NCI-H1048 (cell line): ENCODE measurements around the gene RASGRF2.

Experiments
- DNase-seq: peaks from one replicate; lab custom pipeline; 2025; lab: John Stamatoyannopoulos, UW

RASGRF2 gene, protein sequence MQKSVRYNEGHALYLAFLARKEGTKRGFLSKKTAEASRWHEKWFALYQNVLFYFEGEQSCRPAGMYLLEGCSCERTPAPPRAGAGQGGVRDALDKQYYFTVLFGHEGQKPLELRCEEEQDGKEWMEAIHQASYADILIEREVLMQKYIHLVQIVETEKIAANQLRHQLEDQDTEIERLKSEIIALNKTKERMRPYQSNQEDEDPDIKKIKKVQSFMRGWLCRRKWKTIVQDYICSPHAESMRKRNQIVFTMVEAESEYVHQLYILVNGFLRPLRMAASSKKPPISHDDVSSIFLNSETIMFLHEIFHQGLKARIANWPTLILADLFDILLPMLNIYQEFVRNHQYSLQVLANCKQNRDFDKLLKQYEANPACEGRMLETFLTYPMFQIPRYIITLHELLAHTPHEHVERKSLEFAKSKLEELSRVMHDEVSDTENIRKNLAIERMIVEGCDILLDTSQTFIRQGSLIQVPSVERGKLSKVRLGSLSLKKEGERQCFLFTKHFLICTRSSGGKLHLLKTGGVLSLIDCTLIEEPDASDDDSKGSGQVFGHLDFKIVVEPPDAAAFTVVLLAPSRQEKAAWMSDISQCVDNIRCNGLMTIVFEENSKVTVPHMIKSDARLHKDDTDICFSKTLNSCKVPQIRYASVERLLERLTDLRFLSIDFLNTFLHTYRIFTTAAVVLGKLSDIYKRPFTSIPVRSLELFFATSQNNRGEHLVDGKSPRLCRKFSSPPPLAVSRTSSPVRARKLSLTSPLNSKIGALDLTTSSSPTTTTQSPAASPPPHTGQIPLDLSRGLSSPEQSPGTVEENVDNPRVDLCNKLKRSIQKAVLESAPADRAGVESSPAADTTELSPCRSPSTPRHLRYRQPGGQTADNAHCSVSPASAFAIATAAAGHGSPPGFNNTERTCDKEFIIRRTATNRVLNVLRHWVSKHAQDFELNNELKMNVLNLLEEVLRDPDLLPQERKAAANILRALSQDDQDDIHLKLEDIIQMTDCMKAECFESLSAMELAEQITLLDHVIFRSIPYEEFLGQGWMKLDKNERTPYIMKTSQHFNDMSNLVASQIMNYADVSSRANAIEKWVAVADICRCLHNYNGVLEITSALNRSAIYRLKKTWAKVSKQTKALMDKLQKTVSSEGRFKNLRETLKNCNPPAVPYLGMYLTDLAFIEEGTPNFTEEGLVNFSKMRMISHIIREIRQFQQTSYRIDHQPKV (N-terminal part only)

DNA sequence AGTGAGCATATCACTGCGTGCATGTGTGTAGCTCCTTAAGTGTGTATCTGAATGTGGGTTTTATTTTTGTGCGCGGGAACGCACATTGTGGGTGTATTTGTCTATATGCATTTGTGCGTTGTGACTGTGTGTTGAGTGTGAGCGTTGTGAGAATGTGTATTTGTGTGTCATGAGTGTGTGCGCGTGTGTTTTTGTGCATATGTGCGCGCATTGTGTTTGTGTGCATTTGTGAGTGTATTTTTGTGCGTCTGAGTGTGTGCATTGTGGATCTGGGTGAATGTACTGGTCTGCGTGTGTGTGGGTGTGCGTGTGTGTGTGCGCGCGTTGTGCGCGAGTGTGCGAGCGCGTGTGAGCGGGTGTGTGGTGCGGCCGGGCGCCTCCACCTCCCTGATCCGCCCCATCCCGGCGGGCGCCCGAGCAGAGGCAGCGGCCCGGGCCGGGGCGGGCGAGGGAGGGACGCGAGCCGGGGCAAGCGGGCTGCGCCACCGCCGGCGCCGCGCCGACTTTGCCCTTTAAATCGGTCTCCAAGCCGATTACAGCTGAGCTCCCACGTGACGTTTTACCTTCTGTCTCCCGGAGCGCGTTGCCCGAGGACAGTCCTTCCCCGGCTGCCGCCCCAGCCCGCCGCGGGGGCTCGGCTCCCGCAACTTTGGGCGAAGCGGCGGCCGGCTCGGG lies at the start of gene RASGRF2:
RASGRF2 (plus strand) TSS at position 596 of the 675 bp plus-strand sequence. CDS start 376 bp downstream, outside the sequence.
- DNase-seq = no peak

DNA sequence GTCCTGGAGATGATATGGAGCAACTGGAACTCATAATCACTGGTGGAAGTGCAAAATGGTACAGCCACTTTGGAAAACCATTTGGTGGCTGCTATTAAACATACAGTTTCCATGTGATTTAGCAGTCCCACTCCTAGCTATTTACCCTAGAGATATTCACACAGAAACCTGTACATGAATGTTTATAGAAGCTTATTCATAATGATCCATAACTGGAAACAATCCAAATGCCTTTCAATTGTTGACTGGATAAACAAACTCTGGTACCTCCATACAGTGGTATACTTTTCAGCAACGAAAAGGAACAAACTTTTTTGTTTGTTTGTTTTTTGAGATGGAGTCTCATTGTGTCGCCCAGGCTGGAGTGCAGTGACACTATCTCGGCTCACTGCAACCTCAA lies 47.7 kb upstream of the RASGRF2 start:
- no peak for DNase-seq

DNA sequence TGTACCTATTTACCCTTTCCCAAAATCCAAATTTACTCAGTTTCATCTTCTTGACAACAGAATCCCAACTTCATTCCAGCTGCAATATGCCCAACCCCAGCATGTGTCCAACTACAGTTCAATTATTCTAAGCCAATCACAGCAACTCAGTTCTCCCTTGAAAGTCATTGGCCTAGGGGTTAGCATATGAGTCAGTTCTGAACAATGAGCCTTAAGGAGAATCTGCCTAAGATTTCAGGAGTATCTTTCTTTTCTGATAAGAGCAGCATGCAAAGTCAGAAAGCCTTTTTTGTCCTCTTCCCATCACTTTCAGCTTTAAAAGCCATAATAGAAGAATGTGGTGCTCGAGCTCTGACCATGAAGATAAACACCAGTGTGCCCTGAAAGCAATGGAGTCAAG lies 44.4 kb upstream of the RASGRF2 start:
- no peak for DNase-seq

DNA sequence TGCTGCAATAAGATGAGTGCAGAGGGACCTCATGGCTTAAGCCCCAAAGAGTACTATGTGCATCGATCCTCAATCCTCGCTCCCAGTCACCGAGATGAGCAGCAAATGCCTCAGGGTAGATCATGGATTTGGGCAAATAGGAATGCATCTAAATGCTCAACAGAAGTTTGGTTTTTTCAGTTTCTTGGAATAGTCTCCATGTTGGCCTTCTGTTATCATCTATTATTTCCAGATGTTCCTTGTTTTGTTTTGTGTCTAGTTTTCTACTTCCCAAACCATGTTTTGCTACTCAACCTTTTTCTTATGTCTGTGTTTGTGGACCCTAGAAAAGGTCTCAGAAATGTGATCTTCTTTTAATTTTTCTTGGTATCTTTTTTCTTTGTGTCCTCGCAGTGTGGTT lies 43.5 kb upstream of the RASGRF2 start:
- no peak for DNase-seq

DNA sequence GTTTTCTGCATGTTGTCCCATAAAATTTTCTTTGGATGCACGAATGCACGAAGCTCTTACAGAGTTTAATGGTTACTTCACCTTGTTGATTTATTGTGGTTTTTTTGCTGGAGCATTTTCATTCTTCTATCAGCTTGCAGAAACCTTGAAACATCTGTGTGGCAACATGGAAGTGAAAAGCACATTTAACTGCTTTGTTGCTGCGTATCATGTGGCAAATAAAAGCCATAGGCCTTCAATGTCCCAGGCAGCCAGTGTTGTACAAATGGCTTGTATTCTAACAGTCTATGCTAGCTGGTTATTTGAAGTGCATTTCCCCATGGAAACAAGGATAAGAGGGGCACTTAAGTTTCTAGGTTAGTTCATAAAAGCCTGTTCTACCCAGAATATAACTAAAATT lies 42.5 kb upstream of the RASGRF2 start:
- no peak for DNase-seq

DNA sequence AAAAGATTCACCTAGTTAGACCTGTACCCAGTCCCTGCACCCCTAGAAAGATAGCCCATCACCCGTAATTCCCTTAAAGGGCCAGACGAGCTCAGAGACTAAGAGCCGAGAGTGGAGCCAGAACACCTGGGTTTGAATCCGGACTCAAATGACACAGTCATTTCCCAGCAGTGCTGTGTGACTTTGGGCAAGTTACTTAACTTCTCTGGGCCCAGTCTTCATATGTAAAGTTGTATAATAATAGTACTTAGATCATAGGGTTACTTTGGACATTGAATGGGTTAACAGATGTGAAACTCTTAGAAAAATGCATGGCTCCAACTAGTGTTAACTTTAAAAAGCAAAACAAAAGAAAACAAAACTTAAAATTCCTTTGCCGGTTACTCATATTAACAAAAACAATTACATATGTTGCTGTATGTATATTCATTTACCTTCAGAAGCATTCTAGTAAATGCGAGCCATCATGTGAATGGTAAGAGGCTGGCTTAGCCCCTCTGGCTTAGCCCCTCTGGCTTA lies 40.4 kb upstream of the RASGRF2 start:
- DNase-seq = no peak

DNA sequence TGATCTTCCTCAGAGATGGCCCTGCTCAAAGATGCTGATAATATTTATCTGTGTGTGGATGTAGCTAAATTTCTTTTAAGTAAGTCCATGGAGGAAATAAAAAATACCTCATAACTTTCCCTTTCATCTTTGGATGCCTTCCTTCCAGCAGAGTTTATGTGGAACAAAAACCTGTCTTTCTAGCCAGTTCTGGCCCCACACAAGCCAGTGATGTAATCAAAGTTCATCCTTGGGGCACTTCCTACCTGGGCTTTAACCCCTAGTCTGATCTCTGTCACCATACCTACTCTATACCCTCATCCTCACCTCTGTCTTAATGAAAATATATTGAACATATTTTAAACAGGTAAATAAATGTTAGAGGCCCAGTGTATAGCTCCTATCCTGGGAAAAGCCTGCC lies 39.8 kb upstream of the RASGRF2 start:
- no peak for DNase-seq

DNA sequence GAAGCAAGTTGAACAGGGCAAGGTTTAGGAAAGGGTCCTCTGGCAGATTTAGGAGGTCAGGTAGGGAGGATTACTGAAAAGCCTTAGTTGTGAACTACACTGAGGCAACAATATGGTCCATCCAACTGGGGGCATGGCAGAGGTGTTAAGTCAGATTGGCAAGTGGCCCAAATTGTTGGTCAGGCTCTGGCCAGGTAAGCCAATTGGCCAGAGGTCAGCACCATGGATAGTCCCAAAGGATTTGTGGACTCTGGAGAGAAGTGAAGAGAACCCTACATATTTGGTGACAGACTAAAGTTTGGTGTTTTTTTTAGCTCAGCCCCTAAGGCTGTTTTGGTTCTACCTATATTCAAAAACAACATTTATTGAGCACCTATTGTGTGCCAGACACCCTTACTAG lies 39.1 kb upstream of the RASGRF2 start:
- DNase-seq = no peak

DNA sequence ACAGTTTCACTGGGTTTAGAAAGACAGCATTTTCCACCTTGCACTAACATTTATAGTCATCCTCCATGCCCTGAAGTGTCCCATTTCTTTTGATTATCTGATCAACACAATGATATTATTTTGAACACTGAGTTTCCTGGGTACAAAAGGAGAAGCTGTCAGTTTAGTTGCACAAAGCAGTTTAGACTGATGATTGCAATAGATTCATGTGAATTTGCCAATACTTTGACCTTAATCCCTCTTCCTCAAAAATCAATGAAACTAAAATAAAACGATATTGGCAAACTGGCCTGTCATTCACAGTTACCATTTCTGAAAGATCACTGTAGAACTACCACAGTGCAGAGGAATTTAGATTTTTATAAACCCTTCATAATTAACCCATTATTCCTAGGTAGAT lies 34.2 kb upstream of the RASGRF2 start:
- DNase-seq = no peak

DNA sequence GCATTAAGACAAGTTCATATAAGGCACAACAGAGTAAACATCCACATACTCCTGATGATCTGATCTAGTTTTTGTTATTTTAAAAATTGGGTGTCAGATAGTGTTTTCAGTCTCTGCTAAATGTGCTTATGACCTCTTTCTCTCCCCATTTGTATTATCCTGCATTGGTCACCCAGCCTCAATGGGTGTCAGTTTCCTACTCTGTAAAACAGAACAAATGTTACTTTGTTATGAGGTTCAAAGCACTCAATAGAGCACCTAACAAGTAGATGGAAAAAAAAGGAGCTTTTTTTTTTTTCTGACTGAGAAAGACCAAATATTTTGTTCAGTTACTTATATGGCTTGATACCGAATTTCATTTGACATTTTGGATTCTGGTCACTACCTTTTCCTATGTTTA lies 33.6 kb upstream of the RASGRF2 start:
- no peak for DNase-seq

DNA sequence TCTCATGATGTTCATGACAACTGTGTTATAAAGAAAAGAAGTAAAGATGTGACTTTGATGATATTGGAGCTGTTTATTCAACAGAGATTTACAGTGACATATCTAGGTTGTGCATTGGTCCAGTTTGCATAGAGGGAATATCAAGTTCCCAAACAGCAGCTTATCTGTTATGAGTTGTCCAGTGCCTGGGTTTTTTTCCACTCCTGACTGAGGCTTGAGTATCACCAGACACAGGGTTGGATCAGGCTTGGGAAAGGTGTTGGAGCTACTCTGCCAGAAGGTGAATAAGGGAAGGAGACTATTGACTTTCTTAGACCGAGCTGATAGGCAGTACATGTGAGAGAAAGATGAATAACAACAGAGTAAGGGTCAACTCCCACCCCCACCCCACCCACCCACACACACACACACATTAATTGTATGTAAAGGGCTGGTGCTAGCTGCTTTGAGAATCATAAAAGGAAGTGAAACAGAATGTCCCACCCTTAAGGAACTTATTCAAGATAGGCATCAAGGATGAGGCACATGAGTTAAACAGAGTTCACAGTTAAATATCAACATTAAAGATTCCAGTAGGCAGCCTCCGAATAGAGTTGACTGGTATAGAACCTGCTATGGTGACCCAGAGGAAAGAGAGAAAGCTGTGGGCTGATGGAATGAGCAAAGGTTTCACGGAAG lies 33.0 kb upstream of the RASGRF2 start:
- DNase-seq = no peak

DNA sequence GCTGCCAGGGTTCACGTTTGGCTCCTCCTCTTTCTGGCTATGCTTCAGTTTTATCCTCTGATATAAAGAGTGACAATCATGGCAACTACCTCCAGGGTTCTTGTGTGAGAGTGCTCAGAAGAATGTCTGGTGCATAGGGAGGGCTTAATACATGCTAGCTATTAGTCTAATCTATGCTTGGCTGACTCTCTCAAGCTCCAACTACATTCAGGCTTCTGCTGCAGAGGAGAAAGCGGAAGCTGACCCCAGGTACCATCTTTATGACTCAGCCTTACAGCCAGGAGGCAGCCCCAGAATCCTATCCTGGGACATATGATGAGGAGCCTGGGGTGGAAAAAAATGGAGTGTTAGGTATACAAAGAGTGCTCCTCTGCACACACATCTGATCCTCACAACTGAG lies 32.1 kb upstream of the RASGRF2 start:
- no peak for DNase-seq

DNA sequence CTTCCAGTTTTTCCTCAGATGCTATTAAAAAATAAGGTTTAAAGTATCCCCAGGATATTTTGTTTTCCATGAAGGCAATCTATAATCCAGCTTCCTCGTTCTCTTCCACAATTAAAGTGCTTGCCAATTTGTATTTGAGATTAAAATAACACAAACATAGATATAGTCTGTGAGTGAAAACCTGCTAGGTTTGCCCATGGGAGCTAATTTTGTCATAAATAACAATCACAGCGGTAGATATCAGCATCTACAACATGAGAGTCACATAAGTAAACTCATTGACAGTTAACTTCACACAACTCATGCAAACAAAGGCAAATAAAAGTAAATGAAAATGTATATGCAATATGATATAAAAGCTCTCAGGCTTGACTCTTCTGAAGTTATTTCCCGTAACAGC lies 29.2 kb upstream of the RASGRF2 start:
- no peak for DNase-seq

DNA sequence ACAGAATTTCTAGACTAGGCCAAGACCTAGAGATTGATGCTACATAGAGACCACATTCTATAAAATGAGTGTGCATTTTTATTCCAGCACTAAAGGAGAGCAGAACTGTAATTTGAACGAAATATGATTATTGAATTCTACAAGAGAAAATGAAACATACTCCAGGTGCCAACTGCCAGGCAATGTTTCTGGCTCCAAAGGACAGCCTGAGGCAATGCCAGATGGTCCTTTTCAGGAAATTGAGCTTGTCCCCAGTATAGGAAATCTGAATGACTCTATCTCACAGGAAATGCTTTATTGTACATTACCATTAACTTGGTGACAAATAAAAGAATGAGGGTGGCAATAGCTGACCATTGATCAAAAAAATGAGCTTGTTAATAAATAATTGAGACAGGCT lies 28.8 kb upstream of the RASGRF2 start:
- no peak for DNase-seq

DNA sequence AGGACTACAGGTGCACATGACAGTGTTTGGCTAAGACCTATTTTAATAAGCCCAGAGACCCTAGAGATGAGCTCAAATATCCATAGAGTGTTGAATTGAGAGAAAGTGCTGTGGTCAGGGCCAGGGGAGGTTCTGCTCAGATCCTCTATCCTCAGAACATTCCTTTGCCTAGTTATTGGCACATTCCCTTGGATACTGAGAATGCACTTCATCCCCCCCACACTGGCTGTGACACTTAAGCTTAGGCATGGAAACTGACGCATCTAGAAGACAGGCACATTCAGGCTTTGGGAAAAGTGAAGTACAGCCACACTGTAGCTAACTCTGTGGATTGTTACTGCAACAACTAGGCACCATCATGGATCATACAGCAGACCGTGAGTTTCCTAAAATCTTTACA lies 27.1 kb upstream of the RASGRF2 start:
- no peak for DNase-seq

DNA sequence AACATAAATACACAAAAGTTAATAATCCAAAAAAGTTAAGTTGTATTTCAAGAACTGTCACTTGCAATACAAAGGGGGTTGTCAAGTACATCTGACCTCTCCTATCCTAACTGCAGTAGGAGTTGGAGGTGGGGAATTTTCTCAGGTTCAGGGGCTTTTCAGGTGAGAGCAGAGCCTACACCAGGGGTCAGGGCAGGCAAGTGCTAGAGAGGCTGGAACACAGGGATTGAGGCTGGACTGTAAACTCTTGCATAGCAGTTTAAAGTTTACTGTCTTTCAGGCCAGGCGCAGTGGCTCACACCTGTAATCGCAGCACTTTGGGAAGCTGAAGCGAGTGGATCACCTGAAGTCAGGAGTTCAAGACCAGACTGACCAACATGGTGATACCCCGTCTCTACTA lies 25.4 kb upstream of the RASGRF2 start:
- DNase-seq = no peak

DNA sequence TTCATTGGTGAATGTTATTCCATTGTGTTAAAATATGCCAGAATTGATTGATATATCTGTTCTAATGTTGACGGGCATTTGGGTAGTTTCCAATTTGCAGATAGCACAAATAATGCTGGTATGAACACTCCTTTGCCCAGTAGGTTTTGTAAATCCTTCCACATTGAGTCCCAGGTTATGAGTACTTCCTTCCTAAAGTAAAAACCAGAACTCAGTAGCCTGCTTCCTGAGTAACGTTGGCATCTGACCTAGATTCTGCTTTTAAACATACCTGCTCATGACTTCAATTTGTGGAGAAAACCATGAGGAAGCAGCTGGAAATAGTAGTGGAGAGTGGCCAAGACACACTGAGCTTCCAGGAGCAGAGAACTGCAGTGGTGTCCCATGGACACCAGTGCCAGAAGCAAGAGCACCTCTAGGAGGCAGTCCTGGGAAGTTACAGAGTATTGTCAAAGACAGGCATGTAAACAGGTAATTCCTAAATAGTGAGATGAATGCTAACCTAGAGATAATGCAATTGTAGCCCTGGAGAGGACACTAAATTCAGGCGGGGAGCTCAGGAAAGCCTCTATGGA lies 24.3 kb upstream of the RASGRF2 start:
- DNase-seq = no peak

DNA sequence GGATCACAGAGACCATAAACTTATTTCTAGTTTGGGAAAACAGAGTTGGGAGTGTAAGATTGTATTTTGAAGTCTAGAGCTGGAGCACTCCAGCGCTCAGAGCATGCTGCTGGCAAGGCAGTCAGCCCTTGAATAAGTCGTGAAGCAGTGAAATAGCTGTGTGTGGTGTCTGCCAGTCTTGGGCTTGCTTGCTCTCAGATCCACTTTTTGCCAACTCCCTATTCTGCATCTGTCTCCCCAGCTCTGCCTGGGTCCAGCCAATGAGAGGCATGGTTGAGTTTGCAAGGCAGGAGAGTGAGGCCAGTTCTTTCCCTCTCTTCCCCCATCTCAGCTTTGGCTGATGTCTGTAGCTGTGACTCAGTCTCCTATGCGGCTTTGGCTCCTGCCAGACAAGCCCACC lies 23.3 kb upstream of the RASGRF2 start:
- DNase-seq = no peak

DNA sequence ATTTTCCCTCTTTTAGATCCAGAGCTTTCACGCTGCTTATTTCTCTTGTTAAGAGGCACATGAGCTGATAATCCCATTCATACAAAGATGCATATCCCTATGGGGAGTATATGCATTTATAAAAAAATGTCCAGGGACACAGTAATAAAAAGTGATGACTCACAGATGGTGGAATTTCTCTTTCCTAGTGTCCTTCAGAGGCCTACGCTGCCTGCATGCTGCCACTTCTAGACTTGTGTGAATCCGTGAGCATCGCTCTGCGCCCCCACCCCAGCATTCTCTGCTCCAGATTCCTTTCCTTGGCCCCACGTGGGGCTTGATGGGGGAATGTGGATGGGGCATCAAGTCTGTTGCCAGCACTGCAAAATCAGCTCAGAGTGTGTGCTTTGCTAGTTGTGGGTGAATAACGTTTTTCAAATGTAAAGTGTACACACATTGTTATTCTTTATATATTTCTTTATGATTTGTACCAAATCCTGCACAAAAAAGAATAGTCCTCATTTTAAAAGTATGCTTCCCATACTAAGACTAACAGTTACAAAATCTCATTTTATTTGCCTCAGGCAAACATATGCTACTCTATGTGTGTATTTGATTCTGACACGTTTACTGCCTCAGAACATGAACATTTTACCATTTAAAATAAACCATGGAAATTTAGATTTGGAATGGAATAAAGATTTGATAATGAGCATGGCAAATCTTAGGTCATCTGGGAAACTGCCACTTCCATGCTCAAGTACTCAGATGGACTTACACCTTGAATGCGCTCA lies 22.4 kb upstream of the RASGRF2 start:
- DNase-seq = no peak

DNA sequence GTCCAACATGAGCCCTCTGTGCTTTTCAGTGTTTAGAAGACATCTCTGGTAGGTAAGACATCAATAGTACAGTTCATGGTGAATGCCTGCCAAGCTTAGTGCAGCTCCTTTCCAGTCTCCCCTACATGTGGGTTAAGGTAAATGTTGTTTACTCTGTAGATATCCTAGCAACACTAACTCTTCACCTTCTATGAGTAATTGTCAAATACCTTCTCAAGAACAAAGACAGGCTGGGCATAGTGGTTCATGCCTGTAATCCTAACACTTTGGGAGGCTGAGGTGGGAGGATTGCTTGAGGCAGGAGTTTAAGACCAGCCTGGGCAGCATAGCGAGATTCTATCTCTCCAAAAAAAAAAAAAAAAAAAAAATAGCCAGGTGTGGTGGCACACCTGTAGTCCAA lies 18.7 kb upstream of the RASGRF2 start:
- DNase-seq = no peak
